HEK293T (cell line): Measurements from ENCODE around the gene IZUMO2.
"Not testable (repeated sequence)": the region's sequence is repeated elsewhere in the genome, so short reads cannot be mapped to it uniquely, and the experiment has no call there.

Source experiments
- CTCF ChIA-PET: fragments of 350-600 bp; formaldehyde crosslinking; extraction: SDS; loops from one replicate; lab custom pipeline; 2021; ENCODE audit warnings: antibody characterized with exemption, inconsistent platforms; lab: Yijun Ruan, JAX
- POLR2A ChIA-PET: fragments of 350-600 bp; formaldehyde crosslinking; extraction: SDS; loops from one replicate; lab custom pipeline; 2020; ENCODE audit warnings: antibody characterized with exemption, inconsistent platforms; lab: Yijun Ruan, JAX
- DNase-seq: peaks from one replicate; pipeline ENCODE4 v3.0.0; 2012; ENCODE audit warnings: mixed read lengths; ENCODE audit errors: extremely low spot score
- ELF4 ChIP-seq: fragments of 450-650 bp; IDR thresholded peaks from 2 replicates; pipeline ENCODE4 v1.6.1; 2017; ENCODE audit warnings: antibody characterized with exemption
- HDGF ChIP-seq: fragments of 450-650 bp; IDR thresholded peaks from 2 replicates; pipeline ENCODE4 v1.6.1; 2017; ENCODE audit warnings: antibody characterized with exemption, borderline replicate concordance
- L3MBTL2 ChIP-seq: fragments of 450-650 bp; conservative IDR thresholded peaks from 2 replicates; pipeline ENCODE4 v1.6.1; 2016; ENCODE audit warnings: mild to moderate bottlenecking
- SUZ12 ChIP-seq: fragments of 450-650 bp; IDR thresholded peaks from 2 replicates; pipeline ENCODE4 v1.6.1; 2016; ENCODE audit warnings: mild to moderate bottlenecking
- ZNF384 ChIP-seq: fragments of 450-650 bp; IDR thresholded peaks from 2 replicates; pipeline ENCODE4 v1.6.1; 2016
- TF ChIP-seq, protein P1 (sequence below): fragments of 450-650 bp; IDR thresholded peaks from 2 replicates; pipeline ENCODE4 v1.6.1; 2016

The IZUMO2 gene

DNA sequence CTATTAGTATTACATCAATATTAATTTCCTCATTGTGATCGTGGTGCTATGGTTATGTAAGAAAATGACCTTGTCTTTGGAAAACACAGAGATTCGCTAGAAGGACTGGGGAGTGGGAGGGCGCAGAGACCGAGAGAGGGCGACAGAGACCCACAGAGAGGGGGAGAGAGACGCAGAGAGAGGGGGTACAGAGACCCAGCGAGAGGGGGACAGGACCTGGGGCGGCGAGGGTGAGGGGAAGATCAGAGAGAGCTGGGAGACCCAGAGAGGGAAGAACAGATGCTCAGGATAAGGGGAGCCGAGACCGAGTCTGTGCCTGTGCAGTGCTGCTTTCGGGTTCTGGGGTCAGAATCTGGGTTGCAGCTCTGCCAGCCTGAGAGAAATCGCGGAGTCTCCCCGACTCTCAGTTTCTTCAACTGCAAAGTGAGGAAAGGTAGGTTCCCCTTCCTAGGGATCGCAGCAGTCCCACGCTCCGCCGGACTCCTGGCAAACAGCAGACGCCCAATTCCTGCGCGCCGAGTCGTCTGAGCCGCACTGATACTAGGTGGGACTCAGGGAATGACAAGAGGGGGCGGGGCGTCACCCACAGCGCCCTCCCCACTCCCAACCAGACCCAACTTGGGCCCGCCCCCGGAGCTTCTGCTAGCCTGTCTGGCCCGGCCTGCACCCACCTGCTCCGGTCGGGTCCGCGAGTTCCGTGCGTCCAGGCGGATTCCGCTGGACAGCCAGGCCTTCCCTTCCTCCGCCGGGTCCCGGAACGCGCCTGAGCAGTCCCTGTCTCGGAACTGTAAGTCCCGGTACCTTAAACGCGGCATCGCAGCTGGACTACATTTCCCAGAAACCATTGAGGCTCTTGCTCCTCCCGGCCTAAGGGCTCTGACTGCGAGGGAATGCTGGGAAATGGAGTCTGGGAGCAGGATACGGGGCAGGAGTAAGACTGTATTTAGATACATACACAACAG lies 15.3 kb downstream of the IZUMO2 start:
- ChIA-PET CTCF (interaction anchor here (0.6 to 3.4 kb wide), 6 partner anchors 88 to 180 kb away, joined by 3 to 14 read pairs (median 3); no protein-coding TSS in a partner anchor), POLR2A (interaction anchor here (0.6 to 1.0 kb wide), 2 partner anchors 55 to 217 kb away, joined by 3 read pairs; partner anchors contain the start of gene MYH14)
- peak; percentile 83 for DNase-seq
- peak; percentile 32; the same call in 1 of the 2 replicates for TF ChIP-seq ELF4
- no peak for TF ChIP-seq HDGF
- TF ChIP-seq SUZ12: peak; percentile 96
- TF ChIP-seq, protein P1, sequence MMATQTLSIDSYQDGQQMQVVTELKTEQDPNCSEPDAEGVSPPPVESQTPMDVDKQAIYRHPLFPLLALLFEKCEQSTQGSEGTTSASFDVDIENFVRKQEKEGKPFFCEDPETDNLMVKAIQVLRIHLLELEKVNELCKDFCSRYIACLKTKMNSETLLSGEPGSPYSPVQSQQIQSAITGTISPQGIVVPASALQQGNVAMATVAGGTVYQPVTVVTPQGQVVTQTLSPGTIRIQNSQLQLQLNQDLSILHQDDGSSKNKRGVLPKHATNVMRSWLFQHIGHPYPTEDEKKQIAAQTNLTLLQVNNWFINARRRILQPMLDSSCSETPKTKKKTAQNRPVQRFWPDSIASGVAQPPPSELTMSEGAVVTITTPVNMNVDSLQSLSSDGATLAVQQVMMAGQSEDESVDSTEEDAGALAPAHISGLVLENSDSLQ: no peak
- TF ChIP-seq L3MBTL2: peak; percentile 77

DNA sequence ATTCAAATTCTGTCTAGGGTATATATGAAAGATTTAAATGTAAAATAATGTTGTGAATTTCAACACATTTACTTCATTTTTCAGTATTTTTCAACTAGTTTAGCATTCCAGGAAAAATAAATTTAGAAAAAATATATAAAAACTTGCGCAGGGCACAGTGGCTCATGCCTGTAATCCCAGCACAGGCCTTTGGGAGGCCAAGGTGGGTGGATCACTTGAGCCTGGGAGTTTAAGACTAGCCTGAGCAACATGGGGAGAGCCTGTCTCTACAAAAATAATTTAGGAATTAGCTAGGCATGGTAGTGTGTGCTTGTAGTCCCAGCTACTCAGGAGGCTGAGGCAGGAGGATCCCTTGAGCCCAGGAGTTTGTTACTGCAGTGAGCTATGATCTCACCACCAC lies 21.2 kb downstream of the IZUMO2 start:
- DNase-seq, POLR2A ChIA-PET: not testable (repeated sequence)
- CTCF ChIA-PET: interaction anchor here (0.7 kb wide), 1 partner anchor 294 kb away, joined by 4 read pairs; no protein-coding TSS in a partner anchor

DNA sequence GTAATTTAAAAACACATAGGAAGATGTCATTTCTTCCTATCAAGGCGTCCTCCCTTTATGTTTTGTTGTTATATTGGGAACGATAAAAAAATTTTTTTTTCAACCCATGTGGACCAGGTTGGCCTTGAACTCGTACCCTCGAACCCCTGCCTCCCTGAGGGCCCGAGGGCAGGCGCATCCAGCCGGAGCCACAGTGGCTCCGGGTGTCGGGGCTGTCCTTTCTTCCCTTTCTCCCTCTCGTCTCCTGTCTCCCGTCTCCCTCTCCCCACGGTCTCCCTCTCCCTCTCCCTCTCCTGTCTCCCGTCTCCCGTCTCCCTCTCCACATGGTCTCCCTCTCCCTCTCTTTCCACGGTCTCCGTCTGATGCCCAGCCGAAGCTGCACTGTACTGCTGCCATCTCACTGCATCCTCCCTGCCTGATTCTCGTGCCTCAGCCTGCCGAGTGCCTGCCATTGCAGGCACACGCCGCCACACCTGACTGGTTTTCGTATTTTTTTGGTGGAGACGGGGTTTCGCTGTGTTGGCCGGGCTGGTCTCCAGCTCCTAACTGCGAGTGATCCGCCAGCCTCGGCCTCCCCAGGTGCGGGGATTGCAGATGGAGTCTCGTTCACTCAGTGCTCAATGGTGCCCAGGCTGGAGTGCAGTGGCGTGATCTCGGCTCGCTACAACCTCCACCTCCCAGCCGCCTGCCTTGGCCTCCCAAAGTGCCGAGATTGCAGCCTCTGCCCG lies 22.8 kb downstream of the IZUMO2 start:
- POLR2A ChIA-PET, CTCF ChIA-PET, DNase-seq: not testable (repeated sequence)

DNA sequence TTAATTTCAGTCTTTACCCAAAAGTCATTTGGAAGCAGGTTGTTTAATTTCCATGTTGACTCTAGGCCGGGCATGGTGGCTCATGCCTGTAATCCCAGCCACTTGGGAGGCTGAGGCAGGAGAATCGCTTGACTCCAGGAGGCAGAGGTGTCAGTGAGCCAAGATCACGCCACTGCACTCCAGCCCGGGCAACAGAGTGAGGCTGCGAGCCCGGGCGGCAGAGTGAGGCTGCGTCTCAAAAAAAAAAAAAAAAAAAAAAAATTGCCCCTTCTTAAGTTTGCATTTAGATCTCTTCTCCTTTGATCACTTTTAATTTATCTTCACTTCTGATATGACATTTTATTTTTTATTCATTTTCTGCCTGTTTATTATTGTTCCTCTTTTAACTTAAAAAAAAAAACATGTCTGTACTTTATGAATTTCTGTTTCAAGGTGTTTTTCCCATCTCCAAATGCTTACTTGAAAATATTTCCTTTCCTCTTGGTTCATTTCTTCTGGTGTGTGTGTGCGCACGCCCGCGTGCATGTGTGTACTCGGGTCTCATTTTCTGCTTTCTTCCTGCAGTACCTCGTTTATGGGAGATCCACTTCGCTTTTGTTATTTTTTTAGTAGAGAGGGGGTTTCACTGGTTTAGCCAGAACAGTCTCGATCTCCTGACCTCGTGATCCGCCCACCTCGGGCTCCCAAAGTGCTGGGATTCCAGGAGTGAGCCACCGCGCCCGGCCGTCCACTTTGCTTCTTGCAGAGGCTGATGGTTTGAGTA lies 26.3 kb downstream of the IZUMO2 start:
- TF ChIP-seq ZNF384: peak; percentile 31; the same call in 1 of the 2 replicates
- POLR2A ChIA-PET, DNase-seq, CTCF ChIA-PET: not testable (repeated sequence)

DNA sequence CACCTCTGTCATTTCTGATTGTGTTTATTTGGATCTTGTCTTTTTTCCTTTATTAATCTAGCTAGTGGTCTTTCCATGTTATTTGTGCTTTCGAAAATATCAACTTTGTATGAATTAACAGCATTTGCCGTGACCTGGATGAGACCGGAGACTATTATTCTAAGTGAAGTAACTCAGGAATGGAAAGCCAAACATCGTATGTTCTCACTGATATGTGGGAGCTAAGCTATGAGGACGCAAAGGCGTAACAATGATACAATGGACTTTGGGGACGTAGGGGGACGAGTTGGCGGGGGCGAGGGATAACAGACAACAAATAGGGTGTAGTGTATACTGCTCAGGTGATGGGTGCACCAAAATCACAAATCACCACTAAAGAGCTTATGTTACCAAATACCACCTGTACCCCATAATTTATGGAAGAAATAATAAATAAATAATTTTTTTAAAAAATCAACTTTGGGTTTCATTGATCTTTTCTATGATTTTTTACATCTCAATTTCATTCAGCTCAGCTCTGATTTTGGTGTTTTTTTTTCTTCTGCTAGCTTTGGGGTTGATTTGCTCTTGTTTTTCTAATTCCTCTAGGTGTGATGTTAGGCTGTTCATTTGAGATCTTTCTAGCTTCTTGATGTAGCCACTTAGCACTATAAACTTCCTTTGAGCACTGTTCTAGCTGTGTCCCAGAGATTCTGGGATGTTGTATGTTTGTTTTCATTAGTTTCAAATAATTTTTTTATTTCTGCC lies 27.1 kb downstream of the IZUMO2 start:
- DNase-seq, POLR2A ChIA-PET: not testable (repeated sequence)

DNA sequence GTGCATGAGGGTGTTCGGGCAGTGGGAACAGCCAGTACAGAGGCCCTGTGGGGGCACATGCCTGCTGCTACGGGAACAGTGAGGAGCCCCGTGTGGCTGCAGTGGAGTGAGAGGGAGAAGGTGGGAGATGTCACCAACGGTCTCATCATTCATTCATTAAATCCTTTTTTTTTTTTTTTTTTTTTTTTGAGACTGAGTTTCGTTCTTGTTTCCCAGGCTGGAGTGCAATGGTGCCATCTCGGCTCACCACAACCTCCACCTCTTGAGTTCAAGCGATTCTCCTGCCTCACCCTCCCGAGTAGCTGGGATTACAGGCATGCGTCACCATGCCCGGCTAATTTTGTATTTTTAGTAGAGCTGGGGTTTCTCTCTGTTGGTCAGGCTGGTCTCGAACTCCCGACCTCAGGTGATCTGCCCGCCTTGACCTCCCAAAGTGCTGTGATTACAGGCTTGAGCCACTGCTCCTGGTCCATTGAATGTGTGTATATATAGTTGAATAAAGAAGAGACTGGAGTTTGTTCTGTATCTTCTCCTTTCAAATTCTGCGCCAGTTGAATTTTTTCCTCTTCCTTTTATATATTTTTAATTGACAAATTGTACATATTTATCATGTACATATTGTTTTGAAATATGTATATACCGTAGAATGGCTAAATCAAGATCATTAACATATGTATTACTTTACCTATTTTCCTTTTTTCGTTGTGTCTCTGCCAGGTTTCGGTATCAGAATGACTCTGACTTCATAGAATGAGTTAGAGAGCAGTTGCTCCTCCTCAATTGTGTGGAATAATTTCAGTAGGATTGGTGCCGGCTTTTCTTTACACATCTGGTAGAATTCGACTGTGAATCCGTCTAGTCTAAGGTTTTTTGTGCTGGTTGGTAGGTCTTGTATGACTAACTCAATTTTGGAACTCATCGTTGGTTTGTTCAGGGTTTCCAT lies 28.0 kb downstream of the IZUMO2 start:
- POLR2A ChIA-PET, CTCF ChIA-PET, DNase-seq: not testable (repeated sequence)

More for the DNA sequence above, 27.1 kb downstream of the IZUMO2 start:
- CTCF ChIA-PET: not testable (repeated sequence)

DNA sequence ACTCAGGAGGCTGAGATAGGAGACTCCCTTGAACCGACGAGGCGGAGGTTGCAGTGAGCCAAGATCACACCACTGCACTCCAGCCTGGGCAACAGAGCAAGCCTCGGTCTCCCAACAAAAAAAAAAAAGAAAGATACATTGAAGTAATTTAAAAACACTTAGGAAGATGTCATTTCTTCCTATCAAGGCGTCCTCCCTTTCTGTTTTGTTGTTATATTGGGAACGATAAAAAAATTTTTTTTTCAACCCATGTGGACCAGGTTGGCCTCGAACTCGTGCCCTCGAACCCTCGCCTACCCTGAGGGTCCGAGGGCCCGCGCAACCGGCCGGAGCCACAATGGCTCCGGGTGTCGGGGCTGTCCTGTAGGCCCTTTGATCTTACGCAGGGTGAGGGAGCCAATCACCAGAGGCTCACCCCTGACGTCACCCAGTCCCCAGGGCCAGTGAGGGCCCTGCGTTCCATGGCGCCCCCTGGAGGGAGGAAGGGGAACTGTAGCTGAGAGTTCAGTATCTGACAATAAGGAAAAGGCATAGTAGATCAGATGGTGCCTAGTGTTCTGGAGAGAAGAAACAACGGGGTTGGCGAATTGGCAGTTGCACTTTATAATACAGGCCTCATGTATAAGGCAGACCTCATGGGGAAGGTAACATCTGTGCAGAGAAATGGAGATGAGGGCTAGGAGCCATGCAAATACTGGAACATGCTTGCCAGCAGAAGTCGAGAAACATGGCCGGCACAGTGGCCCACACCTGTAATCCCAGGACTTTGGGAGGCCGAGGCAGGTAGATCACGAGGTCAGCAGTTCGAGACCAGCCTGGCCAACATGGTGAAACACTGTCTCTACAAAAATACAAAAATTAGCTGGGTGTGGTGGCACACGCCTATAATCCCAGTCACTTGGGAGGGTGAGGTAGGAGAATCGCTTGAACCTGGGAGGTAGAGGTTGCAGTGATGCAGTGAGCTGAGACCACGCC lies 29.3 kb downstream of the IZUMO2 start:
- DNase-seq, POLR2A ChIA-PET, CTCF ChIA-PET: not testable (repeated sequence)

DNA sequence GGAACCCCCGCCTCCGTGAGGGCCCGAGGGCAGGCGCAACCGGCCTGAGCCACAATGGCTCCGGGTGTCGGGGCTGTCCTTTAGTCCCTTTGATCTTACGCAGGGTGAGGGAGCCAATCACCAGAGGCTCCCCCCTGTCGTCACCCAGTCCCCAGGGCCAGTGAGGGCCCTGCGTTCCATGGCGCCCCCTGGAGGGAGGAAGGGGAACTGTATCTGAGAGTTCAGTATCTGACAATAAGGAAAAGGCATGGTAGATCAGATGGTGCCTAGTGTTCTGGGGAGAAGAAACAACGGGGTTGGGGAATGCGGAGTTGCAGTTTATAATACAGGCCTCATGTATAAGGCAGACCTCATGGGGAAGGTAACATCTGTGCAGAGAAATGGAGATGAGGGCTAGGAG lies 59.1 kb downstream of the IZUMO2 start:
- CTCF ChIA-PET, DNase-seq, POLR2A ChIA-PET: not testable (repeated sequence)

DNA sequence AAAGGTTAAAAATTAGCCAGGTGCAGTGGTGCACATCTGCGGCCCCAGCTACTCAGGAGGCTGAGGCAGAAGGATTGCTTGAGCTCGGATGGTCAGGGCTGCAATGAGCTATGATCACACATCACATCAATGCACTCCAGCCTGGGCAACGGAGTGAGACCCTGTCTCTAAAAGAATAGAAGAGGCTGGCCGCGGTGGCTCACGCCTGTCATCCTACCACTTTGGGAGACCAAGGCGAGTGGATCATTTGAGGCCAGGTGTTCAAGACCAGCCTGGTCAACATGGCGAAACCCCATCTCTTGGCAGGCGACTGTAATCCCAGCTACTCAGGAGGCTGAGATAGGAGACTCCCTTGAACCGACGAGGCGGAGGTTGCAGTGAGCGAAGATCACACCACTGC lies 59.7 kb downstream of the IZUMO2 start:
- DNase-seq, CTCF ChIA-PET, POLR2A ChIA-PET: not testable (repeated sequence)
